ENCODE measurements around the gene ALDH18A1. TPM values are rescaled to one million over a fixed set of nuclear protein-coding genes. Genes with fewer than 3 reads are reported as not detected.

The ALDH18A1 gene
- total and polyA plus RNA-seq, 2 of the 8 experiments (the other 6 are each of a cell fraction or from before 2014, with no cell fraction given), result 59.6 to 128 TPM

- no peak overlapping the region for H4K8ac ChIP-seq (ENCODE audit: extremely low read depth, insufficient read depth, low read length)
- no peak overlapping the region for H3K4me2 ChIP-seq (ENCODE audit: insufficient read depth in 1 of 2, low read depth in 2 of 2, low read length in 2 of 2)
- ChIA-PET POLR2A (ENCODE audit: partially characterized antibody) (no interaction called here), CTCF (ENCODE audit: partially characterized antibody) (interaction anchor here (1.8 to 1.9 kb wide), 2 partner anchors 10 to 181 kb away, joined by 6 to 7 read pairs; partner anchors contain the start of gene TCTN3)
- H3K14ac ChIP-seq (ENCODE audit: insufficient read length), result no peak overlapping the region
- no peaks in the 10 kb centered on the region for H3K23me2 ChIP-seq (ENCODE audit: low read depth, low read length)
- no peak for DNase-seq (ENCODE audit: low read depth in 1 of 2, low spot score in 2 of 2)
- H3K56ac ChIP-seq (replicated peaks; ENCODE audit: insufficient read length, low read depth, low read length), result no peak overlapping the region
- H3K4ac ChIP-seq (replicated peaks; ENCODE audit: insufficient read length, low read depth, low read length), result no peak overlapping the region
- no peak overlapping the region for H2BK5ac ChIP-seq (ENCODE audit: low read depth, low read length)
- H4K91ac ChIP-seq (replicated peaks; ENCODE audit: insufficient read length, low read length), result no peak overlapping the region
- H2BK20ac ChIP-seq (ENCODE audit: low read length), result no peak overlapping the region
- TF ChIP-seq RAD21 (IDR thresholded peaks at IDR 0.05 in 1 of 2, conservative IDR thresholded peaks at IDR 0.05 in 1 of 2; ENCODE audit: low read depth in 2 of 2, low read length in 2 of 2) (no peak), SIRT6 (IDR thresholded peaks at IDR 0.05; ENCODE audit: low read length) (no peak), CBX5 (IDR thresholded peaks at IDR 0.05; ENCODE audit: low read depth, low read length) (no peak), ZNF274 (IDR thresholded peaks at IDR 0.05; ENCODE audit: borderline replicate concordance, extremely low read depth, low read length) (no peak), BACH1 (IDR thresholded peaks at IDR 0.05; ENCODE audit: low read length) (no peak), SIN3A (conservative IDR thresholded peaks at IDR 0.05 in 1 of 2, IDR thresholded peaks at IDR 0.05 in 1 of 2; ENCODE audit: low read depth in 1 of 2, low read length in 2 of 2) (no peak), CHD2 (IDR thresholded peaks at IDR 0.05; ENCODE audit: low read length) (no peak)
- H2AK5ac ChIP-seq (ENCODE audit: low read depth, low read length), result no peak overlapping the region
- H3K79me2 ChIP-seq (ENCODE audit: control insufficient read depth in 1 of 2, insufficient read depth in 2 of 2, low read length in 2 of 2), result no peaks in the 10 kb centered on the region
- H3K4me1 ChIP-seq (replicated peaks in 1 of 4; ENCODE audit: control insufficient read depth in 3 of 4, insufficient read depth in 4 of 4, low read length in 3 of 4), result no peaks in the 10 kb centered on the region
- H3K23ac ChIP-seq (ENCODE audit: insufficient read length), result no peak overlapping the region
- H3K79me1 ChIP-seq (ENCODE audit: low read depth, low read length), result no peaks in the 10 kb centered on the region
- no peak overlapping the region for H4K5ac ChIP-seq (ENCODE audit: insufficient read length, low read depth, low read length)
- no peak overlapping the region for H2BK120ac ChIP-seq (replicated peaks; ENCODE audit: low read depth, low read length)
- peaks cover 9 to 78% (median 51%) of the 10 kb centered on the region in 4 experiments for H3K36me3 ChIP-seq (ENCODE audit: control insufficient read depth in 2 of 4, insufficient read depth in 4 of 4, low read length in 3 of 4)
- no peak overlapping the region for H3K27ac ChIP-seq (ENCODE audit: low read depth, low read length)
- H3K9me3 ChIP-seq (ENCODE audit: insufficient read depth in 2 of 2, low read depth in 1 of 2, low read length in 1 of 2), result no peaks in the 10 kb centered on the region
- H3K4me3 ChIP-seq (ENCODE audit: extremely low read depth in 1 of 4, insufficient read depth in 2 of 4, low read depth in 3 of 4, low read length in 4 of 4), result no peak overlapping the region
- no peaks in the 10 kb centered on the region for H3K27me3 ChIP-seq (replicated peaks in 1 of 4; ENCODE audit: control insufficient read depth in 3 of 4, extremely low read depth in 1 of 4, insufficient read depth in 3 of 4, low read length in 3 of 4)
- FAIRE-seq, result no peak
- no peak overlapping the region for H3K18ac ChIP-seq (ENCODE audit: extremely low read depth, low read length)
- no peak overlapping the region for H3K9ac ChIP-seq (replicated peaks in 1 of 4; ENCODE audit: extremely low read depth in 1 of 4, low read depth in 3 of 4, low read length in 3 of 4)
- no peak overlapping the region for H2BK12ac ChIP-seq (ENCODE audit: low read depth, low read length)
- no peaks in the 10 kb centered on the region for H4K20me1 ChIP-seq (replicated peaks in 1 of 2; ENCODE audit: control insufficient read depth in 1 of 2, insufficient read depth in 2 of 2, low read length in 2 of 2)
- no peak overlapping the region for H2AFZ ChIP-seq (ENCODE audit: low read length)
- H2BK15ac ChIP-seq (ENCODE audit: low read length), result no peak overlapping the region
Observed at GRCh38 chr10:95683966-95684365, 27.5 kb upstream of the ALDH18A1 start.

Data from H1 (cell line).